GM19324 (cell line): ENCODE measurements around the gene CFAP410.
"Not testable (repeated sequence)": the region's sequence is repeated elsewhere in the genome, so short reads cannot be mapped to it uniquely, and the experiment has no call there.

ENCODE experiments used
- ATAC-seq: cut with Tn5 transposase; IDR thresholded peaks from one replicate; pipeline ENCODE4 v1.9.1; 2021; ENCODE audit warnings: mild to moderate bottlenecking, moderate library complexity; ENCODE audit not compliant: unreplicated experiment, low FRiP score

The CFAP410 gene

GRCh38 chr21:44319407-44320065 lies 19.7 kb downstream of the CFAP410 start:
- no peak for ATAC-seq

- ATAC-seq: no peak
These were observed 20.5 kb downstream of the CFAP410 start for GRCh38 chr21:44318489-44319285.

GRCh38 chr21:44317871-44318270 lies 21.3 kb downstream of the CFAP410 start:
- no peak for ATAC-seq

GRCh38 chr21:44317241-44317782 lies 21.9 kb downstream of the CFAP410 start:
- ATAC-seq: no peak

- ATAC-seq: no peak
These were observed 22.8 kb downstream of the CFAP410 start for GRCh38 chr21:44316277-44316900.

GRCh38 chr21:44315691-44316203 lies 23.4 kb downstream of the CFAP410 start:
- ATAC-seq: no peak

- no peak for ATAC-seq
These were observed 24.6 kb downstream of the CFAP410 start for GRCh38 chr21:44314561-44314960.

- no peak for ATAC-seq
These were observed 25.1 kb downstream of the CFAP410 start for GRCh38 chr21:44314128-44314527.

GRCh38 chr21:44313451-44313850 lies 25.7 kb downstream of the CFAP410 start:
- ATAC-seq: no peak

- no peak for ATAC-seq
These were observed 26.5 kb downstream of the CFAP410 start for GRCh38 chr21:44312716-44313115.

GRCh38 chr21:44312089-44312488 lies 27.1 kb downstream of the CFAP410 start:
- no peak for ATAC-seq

- ATAC-seq: no peak
These were observed 28.3 kb downstream of the CFAP410 start for GRCh38 chr21:44310628-44311507.

GRCh38 chr21:44306936-44307704 lies 32.1 kb downstream of the CFAP410 start:
- ATAC-seq: no peak

- ATAC-seq: no peak
These were observed 33.5 kb downstream of the CFAP410 start for GRCh38 chr21:44305691-44306090.

- ATAC-seq: no peak
These were observed 34.3 kb downstream of the CFAP410 start for GRCh38 chr21:44304877-44305293.

GRCh38 chr21:44304011-44304616 lies 35.1 kb downstream of the CFAP410 start:
- ATAC-seq: no peak

GRCh38 chr21:44303490-44303981 lies 35.7 kb downstream of the CFAP410 start:
- ATAC-seq: no peak

- ATAC-seq: not testable (repeated sequence)
These were observed 36.4 kb downstream of the CFAP410 start for GRCh38 chr21:44302573-44303401.
